ENCODE results near the gene RPS25.

RPS25 gene

DNA sequence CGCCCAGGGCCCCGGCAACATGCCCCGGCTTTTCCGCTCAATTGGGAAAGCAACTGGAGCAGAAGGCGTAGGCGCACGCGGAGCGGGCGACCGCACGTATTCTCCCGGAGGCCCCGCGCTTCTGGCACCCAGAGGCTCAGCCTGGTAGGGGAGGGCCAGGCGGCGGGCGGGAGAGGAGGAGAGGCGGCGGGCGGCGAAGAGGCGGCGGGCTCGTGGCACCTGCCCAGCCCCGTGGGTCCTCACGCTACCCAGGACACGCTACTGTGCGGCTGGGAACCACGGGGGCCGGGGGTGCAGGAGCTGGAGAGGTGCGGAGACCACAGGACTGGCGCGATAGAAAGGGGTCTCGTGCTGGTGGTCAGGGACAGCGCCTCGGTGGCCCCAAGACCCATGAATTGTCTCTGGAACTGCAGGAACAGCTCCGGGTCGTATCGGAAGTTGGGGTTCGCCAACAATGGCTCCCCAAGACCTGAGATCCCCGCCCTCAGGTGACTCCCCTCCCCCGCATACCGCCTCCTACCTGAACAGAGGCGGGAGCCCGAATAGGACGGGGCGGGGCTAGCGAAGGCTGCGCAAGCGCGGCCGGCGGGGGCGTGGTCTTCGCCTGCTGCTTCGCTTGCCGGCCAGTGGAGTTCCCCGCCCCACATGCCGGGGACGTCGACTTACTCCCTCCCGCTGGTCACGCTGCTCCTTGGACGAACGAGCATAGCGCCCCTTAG lies 12.3 kb upstream of the RPS25 start, which contains the start of gene SLC37A4:
TSS of gene SLC37A4 (minus strand) at position 549 of the 719 bp plus-strand sequence.
- peak within 1 kb of the TSS; percentile 96 for H3K4me3 ChIP-seq (ENCODE audit: low read length)
- no peaks in the 10 kb centered on the region for H3K27me3 ChIP-seq (ENCODE audit: control insufficient read depth, insufficient read depth, low read length)
- peak within 1 kb of the TSS; percentile 59 for H3K9ac ChIP-seq (ENCODE audit: low read length)
- peaks cover 4% of the 10 kb centered on the region for H3K36me3 ChIP-seq (ENCODE audit: control insufficient read depth, insufficient read depth, low read length)
- H3K4me1 ChIP-seq (ENCODE audit: control insufficient read depth, insufficient read depth, low read length) = peaks cover 4% of the 10 kb centered on the region
- H3K27ac ChIP-seq (ENCODE audit: low read depth, low read length) = peak within 1 kb of the TSS; percentile 77

DNA sequence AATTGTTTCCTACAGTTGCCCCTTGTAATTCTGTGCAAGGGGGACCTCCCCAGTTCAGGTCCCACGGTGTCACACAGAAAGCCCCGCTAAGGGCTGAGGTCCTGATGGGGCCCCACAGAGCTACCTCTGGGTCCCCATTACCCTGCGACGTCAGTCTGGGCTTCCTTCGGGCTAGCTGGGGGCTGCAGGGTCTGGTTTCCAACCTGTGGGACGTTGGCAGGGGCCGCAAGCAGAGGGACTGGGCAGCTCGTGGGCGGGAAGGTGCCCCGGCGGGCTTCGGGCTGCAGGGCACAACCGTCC lies 11.8 kb upstream of the RPS25 start:
- peaks cover 4% of the 10 kb centered on the region for H3K4me1 ChIP-seq (ENCODE audit: control insufficient read depth, insufficient read depth, low read length)
- peak overlapping the region; percentile 59 for H3K9ac ChIP-seq (ENCODE audit: low read length)
- no peaks in the 10 kb centered on the region for H3K27me3 ChIP-seq (ENCODE audit: control insufficient read depth, insufficient read depth, low read length)
- H3K4me3 ChIP-seq (ENCODE audit: low read length) = peak overlapping the region; percentile 96
- H3K36me3 ChIP-seq (ENCODE audit: control insufficient read depth, insufficient read depth, low read length) = peaks cover 7% of the 10 kb centered on the region
- peak overlapping the region; percentile 22 for H3K27ac ChIP-seq (ENCODE audit: low read depth, low read length)

DNA sequence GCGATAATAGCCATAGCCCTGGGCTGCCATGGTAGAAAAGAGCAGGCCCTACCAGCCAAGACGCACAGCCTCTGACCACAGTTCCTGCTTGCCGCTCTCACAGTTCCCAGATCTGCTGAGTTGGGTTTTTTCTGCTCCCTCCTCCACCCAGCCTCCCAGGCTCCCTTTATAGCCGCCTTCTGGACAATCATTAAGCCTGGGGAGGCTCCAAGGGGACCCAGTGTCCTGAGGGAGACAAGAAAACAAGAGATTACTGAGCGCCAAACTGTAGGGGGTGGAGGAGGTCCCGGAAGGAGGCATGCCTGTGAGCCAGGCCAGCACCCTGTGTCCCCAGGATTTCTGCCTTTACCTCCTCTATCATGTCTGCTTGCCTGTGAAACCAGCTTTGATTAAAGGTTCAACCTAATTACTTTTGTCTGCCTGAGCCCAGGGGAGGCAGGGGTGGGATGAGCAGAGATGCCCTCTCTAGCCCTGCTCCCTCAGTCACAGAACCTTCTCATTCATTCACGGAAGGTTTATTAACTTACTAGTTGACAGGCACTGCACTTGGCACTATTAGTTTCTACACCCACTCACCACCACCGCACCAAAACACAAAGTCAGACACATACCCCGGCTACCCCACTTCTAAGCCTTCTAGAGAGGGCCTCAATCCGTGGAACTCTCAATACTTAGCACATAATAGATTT lies 11.3 kb upstream of the RPS25 start:
- H3K9ac ChIP-seq (ENCODE audit: low read length) = peak overlapping the region; percentile 32
- peaks cover 4% of the 10 kb centered on the region for H3K4me1 ChIP-seq (ENCODE audit: control insufficient read depth, insufficient read depth, low read length)
- peak overlapping the region; percentile 96 for H3K4me3 ChIP-seq (ENCODE audit: low read length)
- H3K27ac ChIP-seq (ENCODE audit: low read depth, low read length) = peak overlapping the region; percentile 22
- H3K27me3 ChIP-seq (ENCODE audit: control insufficient read depth, insufficient read depth, low read length) = no peaks in the 10 kb centered on the region
- H3K36me3 ChIP-seq (ENCODE audit: control insufficient read depth, insufficient read depth, low read length) = peaks cover 12% of the 10 kb centered on the region

DNA sequence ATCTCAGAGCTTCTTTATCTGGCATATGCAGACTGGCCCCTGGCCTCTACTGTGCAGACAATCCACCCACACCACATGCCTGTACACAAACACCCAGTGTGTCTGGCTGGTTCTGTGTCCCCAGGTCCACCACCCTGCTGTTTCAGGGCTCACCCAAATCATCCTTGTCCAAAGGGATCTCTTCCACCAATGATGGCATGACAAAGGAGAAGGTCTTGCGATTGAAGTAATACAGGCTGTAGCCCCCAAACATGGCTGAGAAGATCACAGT lies 10.9 kb upstream of the RPS25 start:
- H3K36me3 ChIP-seq (ENCODE audit: control insufficient read depth, insufficient read depth, low read length) = peaks cover 14% of the 10 kb centered on the region
- H3K4me3 ChIP-seq (ENCODE audit: low read length) = peak overlapping the region; percentile 96
- H3K4me1 ChIP-seq (ENCODE audit: control insufficient read depth, insufficient read depth, low read length) = peaks cover 4% of the 10 kb centered on the region
- H3K27me3 ChIP-seq (ENCODE audit: control insufficient read depth, insufficient read depth, low read length) = no peaks in the 10 kb centered on the region
- H3K27ac ChIP-seq (ENCODE audit: low read depth, low read length) = no peak overlapping the region
- H3K9ac ChIP-seq (ENCODE audit: low read length) = no peak overlapping the region

DNA sequence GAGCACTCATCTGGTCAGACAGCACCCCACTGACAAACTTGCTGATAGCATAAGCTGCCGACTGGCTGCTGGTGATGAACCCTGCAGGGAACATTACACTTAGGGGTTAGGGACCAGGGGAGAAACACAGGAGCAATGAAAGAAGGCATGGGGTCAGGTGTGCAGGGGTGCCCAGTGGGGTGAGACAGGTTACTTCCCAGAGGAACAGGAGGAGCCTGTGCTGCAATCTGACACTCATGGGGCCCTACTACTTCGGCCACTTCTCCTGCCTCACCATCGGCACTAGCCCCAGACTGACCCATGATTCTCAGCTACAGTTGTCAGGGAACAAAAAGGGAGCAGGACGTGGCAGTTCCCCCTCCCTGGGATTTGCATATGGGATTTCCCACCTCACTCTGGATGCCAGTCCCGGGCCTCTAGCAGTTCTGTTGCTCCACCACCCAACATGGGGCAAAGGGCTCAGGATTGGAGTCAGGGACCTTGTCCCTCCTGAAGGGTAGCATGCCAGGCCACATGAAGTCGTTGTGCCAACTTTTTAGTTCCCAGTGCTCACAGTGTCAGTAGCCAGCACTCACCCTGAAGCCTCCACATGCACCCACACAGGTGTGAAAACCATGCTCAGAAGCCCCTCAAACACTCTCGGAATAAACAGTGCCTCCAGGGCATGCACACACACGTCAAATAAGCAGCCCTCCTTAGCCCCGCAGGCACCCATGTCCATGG lies 10.4 kb upstream of the RPS25 start:
- H3K27ac ChIP-seq (ENCODE audit: low read depth, low read length) = no peak overlapping the region
- peaks cover 17% of the 10 kb centered on the region for H3K36me3 ChIP-seq (ENCODE audit: control insufficient read depth, insufficient read depth, low read length)
- H3K4me1 ChIP-seq (ENCODE audit: control insufficient read depth, insufficient read depth, low read length) = peaks cover 4% of the 10 kb centered on the region
- no peaks in the 10 kb centered on the region for H3K27me3 ChIP-seq (ENCODE audit: control insufficient read depth, insufficient read depth, low read length)
- peak overlapping the region; percentile 96 for H3K4me3 ChIP-seq (ENCODE audit: low read length)
- H3K9ac ChIP-seq (ENCODE audit: low read length) = no peak overlapping the region

DNA sequence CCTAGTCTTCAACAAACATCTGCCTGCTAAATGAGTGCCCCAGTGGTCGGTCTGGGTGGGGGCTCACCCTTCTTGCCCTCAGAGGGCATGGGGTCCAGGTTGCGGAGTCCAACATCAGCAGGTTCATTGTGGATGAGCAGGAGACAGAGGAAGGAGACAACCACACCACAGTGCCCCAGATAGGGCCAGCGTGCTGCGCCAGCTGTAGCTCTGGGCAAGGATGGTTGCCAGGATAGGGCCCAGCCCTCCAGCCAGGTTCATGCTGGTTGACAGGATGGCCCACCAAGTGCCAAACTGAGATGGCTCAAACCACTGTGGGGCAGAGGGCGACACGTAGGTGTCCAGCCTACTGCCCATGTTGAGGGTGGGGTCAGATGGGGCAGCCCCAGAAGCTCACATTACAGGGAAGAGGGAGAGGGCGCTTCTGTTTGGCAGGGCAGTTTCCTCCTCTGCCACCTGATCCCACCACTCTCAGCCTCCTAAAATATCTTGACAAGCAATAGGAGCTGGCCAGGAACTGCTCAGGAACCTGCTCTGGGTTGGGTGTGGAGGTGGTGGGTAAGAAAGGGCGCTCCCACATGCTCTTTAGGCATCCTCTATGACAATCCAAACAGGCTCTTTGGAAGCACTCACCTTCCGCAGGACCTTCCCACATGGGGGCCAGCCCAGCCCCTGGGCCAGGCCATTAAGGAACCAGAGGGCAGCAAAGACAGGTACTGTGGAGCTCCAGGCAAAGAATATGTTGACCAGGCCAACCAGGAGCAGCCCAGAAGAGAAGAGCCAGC lies 9.6 kb upstream of the RPS25 start:
- peaks cover 21% of the 10 kb centered on the region for H3K36me3 ChIP-seq (ENCODE audit: control insufficient read depth, insufficient read depth, low read length)
- H3K4me3 ChIP-seq (ENCODE audit: low read length) = peak overlapping the region; percentile 20

DNA sequence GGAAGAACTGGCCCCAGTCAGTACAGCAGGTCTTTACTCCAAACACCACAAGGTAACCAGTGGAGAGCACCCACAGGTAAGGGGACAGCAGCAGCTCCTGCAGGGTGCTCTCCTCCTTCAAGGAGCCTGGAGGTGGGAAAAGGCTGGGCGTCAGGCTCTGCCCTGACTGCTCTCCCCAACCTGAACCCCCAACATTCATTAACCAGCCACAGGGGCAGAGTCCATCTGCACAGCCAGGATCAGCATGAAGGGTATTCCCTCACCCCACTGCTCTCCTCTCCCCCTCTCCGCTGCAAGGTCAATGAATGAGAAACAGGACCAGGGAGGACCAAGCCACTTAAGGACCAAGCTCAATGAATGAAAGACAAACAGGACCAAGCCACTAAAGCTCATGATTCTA lies 8.8 kb upstream of the RPS25 start:
- Histone ChIP-seq H3K9ac (ENCODE audit: low read length) (no peak overlapping the region), H3K27ac (ENCODE audit: low read depth, low read length) (no peak overlapping the region), H3K4me3 (ENCODE audit: low read length) (no peak overlapping the region), H3K4me1 (ENCODE audit: control insufficient read depth, insufficient read depth, low read length) (peaks cover 4% of the 10 kb centered on the region), H3K36me3 (ENCODE audit: control insufficient read depth, insufficient read depth, low read length) (peaks cover 21% of the 10 kb centered on the region), H3K27me3 (ENCODE audit: control insufficient read depth, insufficient read depth, low read length) (no peaks in the 10 kb centered on the region)

More for the DNA sequence above, 9.6 kb upstream of the RPS25 start:
- no peak overlapping the region for H3K9ac ChIP-seq (ENCODE audit: low read length)
- H3K4me1 ChIP-seq (ENCODE audit: control insufficient read depth, insufficient read depth, low read length) = peaks cover 4% of the 10 kb centered on the region
- no peak overlapping the region for H3K27ac ChIP-seq (ENCODE audit: low read depth, low read length)
- H3K27me3 ChIP-seq (ENCODE audit: control insufficient read depth, insufficient read depth, low read length) = no peaks in the 10 kb centered on the region

DNA sequence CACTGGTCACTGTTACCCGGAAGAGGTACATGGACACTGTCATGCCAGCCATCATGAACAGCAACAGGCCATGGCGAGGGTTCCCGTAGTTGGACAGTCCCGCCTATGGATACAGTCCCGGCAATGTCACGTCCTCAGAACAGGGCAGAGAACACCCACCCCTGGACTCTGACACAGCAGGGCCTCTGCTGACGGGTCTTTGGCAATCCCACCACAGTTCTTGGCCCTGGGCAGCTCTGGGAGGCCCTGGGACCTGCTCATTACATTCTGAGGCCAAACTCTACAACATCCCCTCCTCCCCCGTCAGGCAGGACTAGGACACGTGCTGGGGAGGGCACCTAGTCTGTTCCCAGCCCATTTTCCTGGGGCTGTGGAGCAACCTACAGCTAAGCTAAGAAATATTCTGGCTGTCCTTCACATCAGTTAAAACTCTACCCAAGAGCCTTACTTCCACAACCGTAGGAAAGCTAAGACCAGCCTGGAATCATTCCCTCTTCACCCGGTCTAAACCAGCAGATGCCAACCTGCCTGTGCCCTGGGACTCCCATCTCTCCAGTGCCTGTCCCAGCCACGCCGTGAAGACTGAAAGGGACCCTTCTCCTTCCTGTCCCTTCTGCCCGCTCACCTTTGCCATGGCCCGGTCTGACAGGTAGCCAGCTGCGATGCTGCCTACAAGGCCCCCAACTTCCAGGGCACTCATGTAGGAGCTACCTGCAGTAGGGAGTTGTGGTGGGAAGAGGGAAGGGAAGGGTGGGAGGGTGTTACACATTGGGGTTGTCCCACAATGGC lies 8.0 kb upstream of the RPS25 start:
- H3K4me1 ChIP-seq (ENCODE audit: control insufficient read depth, insufficient read depth, low read length) = peaks cover 4% of the 10 kb centered on the region
- H3K4me3 ChIP-seq (ENCODE audit: low read length) = no peak overlapping the region
- no peak overlapping the region for H3K9ac ChIP-seq (ENCODE audit: low read length)
- H3K36me3 ChIP-seq (ENCODE audit: control insufficient read depth, insufficient read depth, low read length) = peaks cover 21% of the 10 kb centered on the region
- H3K27me3 ChIP-seq (ENCODE audit: control insufficient read depth, insufficient read depth, low read length) = no peaks in the 10 kb centered on the region
- H3K27ac ChIP-seq (ENCODE audit: low read depth, low read length) = no peak overlapping the region

DNA sequence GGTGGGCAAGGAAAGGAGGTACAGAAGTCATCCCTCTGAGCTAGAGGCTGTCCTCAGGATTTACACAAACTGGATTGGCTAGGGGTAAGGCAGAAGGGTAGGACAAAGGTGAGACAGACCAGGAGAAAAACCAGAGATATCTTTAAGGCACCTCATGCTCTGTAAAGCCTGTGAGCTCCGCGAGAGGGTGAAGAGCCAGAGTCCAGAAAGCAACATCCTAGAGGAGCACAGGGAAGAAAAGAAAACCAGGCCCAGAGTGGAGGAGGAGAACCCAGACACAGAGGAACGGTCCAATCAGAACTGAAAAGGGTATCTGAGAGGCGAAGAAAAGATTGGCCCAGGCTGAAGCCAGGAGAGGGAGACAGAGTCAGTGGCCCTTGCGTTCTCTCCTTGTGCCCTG lies 7.4 kb upstream of the RPS25 start:
- H3K36me3 ChIP-seq (ENCODE audit: control insufficient read depth, insufficient read depth, low read length) = peaks cover 21% of the 10 kb centered on the region
- no peak overlapping the region for H3K4me3 ChIP-seq (ENCODE audit: low read length)
- no peak overlapping the region for H3K9ac ChIP-seq (ENCODE audit: low read length)
- peaks cover 4% of the 10 kb centered on the region for H3K4me1 ChIP-seq (ENCODE audit: control insufficient read depth, insufficient read depth, low read length)
- no peak overlapping the region for H3K27ac ChIP-seq (ENCODE audit: low read depth, low read length)
- H3K27me3 ChIP-seq (ENCODE audit: control insufficient read depth, insufficient read depth, low read length) = no peaks in the 10 kb centered on the region

DNA sequence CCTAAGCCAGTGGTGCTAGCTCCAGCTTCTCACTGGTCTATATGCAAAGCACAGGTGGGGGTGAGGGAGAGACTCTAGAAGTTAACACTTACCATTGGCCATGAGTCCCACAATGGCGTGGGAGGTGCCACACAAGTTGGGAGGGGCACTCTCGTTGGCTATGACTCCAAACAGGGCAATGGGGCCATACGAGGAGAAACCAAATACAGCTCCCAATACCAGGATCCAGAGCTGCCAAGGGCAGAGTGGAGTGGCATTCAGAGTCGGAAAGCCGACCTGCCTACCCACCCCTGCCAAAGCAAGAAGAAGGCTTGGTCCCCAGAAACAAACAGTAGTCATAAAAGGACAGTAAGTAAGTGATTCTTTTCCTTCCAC lies 6.9 kb upstream of the RPS25 start:
- H3K4me1 ChIP-seq (ENCODE audit: control insufficient read depth, insufficient read depth, low read length) = peaks cover 4% of the 10 kb centered on the region
- no peak overlapping the region for H3K4me3 ChIP-seq (ENCODE audit: low read length)
- no peak overlapping the region for H3K27ac ChIP-seq (ENCODE audit: low read depth, low read length)
- H3K27me3 ChIP-seq (ENCODE audit: control insufficient read depth, insufficient read depth, low read length) = no peaks in the 10 kb centered on the region
- H3K36me3 ChIP-seq (ENCODE audit: control insufficient read depth, insufficient read depth, low read length) = peaks cover 21% of the 10 kb centered on the region
- H3K9ac ChIP-seq (ENCODE audit: low read length) = no peak overlapping the region

DNA sequence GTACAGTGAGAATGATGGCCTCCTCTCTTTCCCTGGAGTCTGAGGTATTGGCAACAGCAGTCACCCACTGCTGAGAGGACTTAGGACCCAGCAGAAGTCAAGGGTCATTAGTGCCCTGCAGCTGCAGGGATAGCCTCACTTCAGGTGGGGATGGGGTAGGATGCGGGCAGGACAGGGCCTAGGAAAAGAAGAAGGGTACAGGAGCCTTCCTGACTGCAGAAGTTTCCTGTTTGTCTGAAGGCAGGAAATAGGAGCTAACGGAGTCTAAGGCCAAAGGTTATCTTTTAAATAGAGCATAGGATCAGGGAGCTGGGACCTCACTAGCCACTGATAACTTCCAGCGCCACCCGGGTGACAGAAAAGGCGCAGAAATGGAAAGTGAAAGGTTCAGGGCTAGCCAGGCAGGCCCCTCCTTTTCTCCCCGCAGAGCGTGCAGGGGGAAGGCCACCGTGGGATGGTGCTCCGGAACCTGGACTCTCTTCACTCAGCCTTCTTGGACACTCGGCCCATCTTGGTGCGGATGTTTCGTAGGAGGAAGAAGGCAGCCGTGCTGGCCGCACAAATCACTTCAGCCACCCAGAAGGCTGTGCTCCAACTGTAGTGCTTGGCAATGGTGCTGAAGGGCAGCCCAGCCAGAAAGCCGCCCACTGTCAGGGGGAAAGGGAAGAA lies 6.4 kb upstream of the RPS25 start:
- Histone ChIP-seq H3K27ac (ENCODE audit: low read depth, low read length) (no peak overlapping the region), H3K4me3 (ENCODE audit: low read length) (no peak overlapping the region), H3K9ac (ENCODE audit: low read length) (no peak overlapping the region), H3K27me3 (ENCODE audit: control insufficient read depth, insufficient read depth, low read length) (no peaks in the 10 kb centered on the region), H3K36me3 (ENCODE audit: control insufficient read depth, insufficient read depth, low read length) (peaks cover 21% of the 10 kb centered on the region), H3K4me1 (ENCODE audit: control insufficient read depth, insufficient read depth, low read length) (no peaks in the 10 kb centered on the region)

Measured in rectal smooth muscle tissue (tissue), 1 donor.